Measurements from ENCODE around the gene TACC3.

GRCh38 chr4:1759170-1759817 is 38.0 kb downstream of the TACC3 start:
- TF ChIP-seq CEBPB (IDR thresholded peaks at IDR 0.05): no peak
- no peak for TF ChIP-seq REST (IDR thresholded peaks at IDR 0.05; ENCODE audit: low read depth)
- no peak for TF ChIP-seq YY1 (IDR thresholded peaks at IDR 0.05; ENCODE audit: low read depth)
- no peak for TF ChIP-seq TAF1 (IDR thresholded peaks at IDR 0.05; ENCODE audit: low read depth)
